GM21786 (cell line): ENCODE measurements around the gene VAMP7.
"Not testable (repeated sequence)": the region's sequence is repeated elsewhere in the genome, so short reads cannot be mapped to it uniquely, and the experiment has no call there.

ENCODE experiments used
- ATAC-seq: cut with Tn5 transposase; IDR thresholded peaks from one replicate; pipeline ENCODE4 v1.9.1; 2021; ENCODE audit not compliant: unreplicated experiment

VAMP7 gene

GRCh38 chrX:155881158-155881993 is at the start of gene VAMP7:
Gene VAMP7, plus strand, starts transcription at chrX:155881345. Its CDS starts 8,122 bp downstream, at chrX:155889467.
- ATAC-seq = peak; percentile 93

- ATAC-seq = no peak
Measured at GRCh38 chrX:155841232-155841631, 39.9 kb upstream of the VAMP7 start.

GRCh38 chrX:155851786-155852185 is 29.4 kb upstream of the VAMP7 start:
- not testable (repeated sequence) for ATAC-seq

GRCh38 chrX:155857561-155857960 is 23.6 kb upstream of the VAMP7 start:
- no peak for ATAC-seq

GRCh38 chrX:155864655-155865054 is 16.5 kb upstream of the VAMP7 start:
- no peak for ATAC-seq

GRCh38 chrX:155865193-155865592 is 16.0 kb upstream of the VAMP7 start:
- ATAC-seq = no peak

GRCh38 chrX:155867821-155868220 is 13.3 kb upstream of the VAMP7 start:
- no peak for ATAC-seq

- ATAC-seq = no peak
Measured at GRCh38 chrX:155870958-155871357, 10.2 kb upstream of the VAMP7 start.

- no peak for ATAC-seq
Measured at GRCh38 chrX:155871934-155872333, 9.2 kb upstream of the VAMP7 start.

- no peak for ATAC-seq
Measured at GRCh38 chrX:155873188-155873587, 8.0 kb upstream of the VAMP7 start.

- no peak for ATAC-seq
Measured at GRCh38 chrX:155874571-155875244, 6.4 kb upstream of the VAMP7 start.

- no peak for ATAC-seq
Measured at GRCh38 chrX:155876704-155877103, 4.4 kb upstream of the VAMP7 start.

- no peak for ATAC-seq
Measured at GRCh38 chrX:155877288-155877687, 3.9 kb upstream of the VAMP7 start.

GRCh38 chrX:155880586-155881157 is 473 bp upstream of the VAMP7 start:
- no peak for ATAC-seq

- no peak for ATAC-seq
Measured at GRCh38 chrX:155886409-155886808, 5.3 kb downstream of the VAMP7 start.

- no peak for ATAC-seq
Measured at GRCh38 chrX:155888139-155888538, 7.0 kb downstream of the VAMP7 start.

GRCh38 chrX:155889328-155889727 is 8.2 kb downstream of the VAMP7 start:
- no peak for ATAC-seq

GRCh38 chrX:155891446-155892210 is 10.5 kb downstream of the VAMP7 start:
- ATAC-seq = no peak

- ATAC-seq = no peak
Measured at GRCh38 chrX:155893521-155893920, 12.4 kb downstream of the VAMP7 start.

- no peak for ATAC-seq
Measured at GRCh38 chrX:155896512-155896911, 15.4 kb downstream of the VAMP7 start.

GRCh38 chrX:155899366-155899765 is 18.2 kb downstream of the VAMP7 start:
- no peak for ATAC-seq
